Measurements from ENCODE around the gene ACTRT2.

The ACTRT2 gene

DNA sequence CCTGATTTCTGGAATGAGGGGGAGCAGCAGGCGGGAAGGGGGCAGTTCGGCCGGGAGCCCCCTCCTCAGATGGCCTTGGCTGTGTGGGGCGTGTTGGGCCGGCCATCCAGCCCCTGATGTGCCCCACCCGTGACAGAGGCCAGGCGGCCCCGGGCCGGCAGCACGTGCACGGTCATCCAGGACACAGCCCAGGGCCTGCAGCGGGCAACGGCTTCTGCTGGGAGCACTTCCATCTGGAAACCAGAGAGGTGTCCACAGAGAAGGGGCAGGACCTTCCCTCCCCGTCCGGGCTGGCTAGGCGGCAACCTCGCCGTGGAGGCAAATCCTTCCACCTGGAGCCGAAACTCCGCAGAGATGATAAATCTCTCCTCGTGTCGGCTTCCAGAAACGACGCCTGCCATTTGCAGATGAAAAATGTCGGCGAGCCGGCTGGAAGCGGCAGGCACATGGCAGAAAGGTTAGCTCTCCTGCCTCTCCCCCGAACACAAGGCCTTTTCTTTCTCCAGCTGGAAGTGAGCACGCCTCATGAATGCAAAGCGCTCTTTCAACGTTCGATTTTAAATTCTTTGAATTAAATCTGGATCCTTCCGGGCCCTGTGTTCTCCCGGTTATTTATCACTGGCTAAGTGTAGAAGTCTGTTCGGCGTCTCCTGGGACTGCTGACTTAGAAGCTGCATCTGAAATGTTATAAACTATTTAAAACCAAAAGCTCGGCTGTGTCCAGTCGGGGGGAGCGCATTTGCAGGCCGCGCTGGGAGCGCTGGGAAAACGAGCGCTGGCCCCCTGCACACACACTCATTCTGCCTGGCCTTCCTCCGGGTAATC is 9.4 kb upstream of the ACTRT2 start:
- no peak for TF ChIP-seq CTCF (IDR thresholded peaks at IDR 0.05; ENCODE audit: extremely low read depth, missing control alignments)
- no peak for DNase-seq (ENCODE audit: low spot score)

DNA sequence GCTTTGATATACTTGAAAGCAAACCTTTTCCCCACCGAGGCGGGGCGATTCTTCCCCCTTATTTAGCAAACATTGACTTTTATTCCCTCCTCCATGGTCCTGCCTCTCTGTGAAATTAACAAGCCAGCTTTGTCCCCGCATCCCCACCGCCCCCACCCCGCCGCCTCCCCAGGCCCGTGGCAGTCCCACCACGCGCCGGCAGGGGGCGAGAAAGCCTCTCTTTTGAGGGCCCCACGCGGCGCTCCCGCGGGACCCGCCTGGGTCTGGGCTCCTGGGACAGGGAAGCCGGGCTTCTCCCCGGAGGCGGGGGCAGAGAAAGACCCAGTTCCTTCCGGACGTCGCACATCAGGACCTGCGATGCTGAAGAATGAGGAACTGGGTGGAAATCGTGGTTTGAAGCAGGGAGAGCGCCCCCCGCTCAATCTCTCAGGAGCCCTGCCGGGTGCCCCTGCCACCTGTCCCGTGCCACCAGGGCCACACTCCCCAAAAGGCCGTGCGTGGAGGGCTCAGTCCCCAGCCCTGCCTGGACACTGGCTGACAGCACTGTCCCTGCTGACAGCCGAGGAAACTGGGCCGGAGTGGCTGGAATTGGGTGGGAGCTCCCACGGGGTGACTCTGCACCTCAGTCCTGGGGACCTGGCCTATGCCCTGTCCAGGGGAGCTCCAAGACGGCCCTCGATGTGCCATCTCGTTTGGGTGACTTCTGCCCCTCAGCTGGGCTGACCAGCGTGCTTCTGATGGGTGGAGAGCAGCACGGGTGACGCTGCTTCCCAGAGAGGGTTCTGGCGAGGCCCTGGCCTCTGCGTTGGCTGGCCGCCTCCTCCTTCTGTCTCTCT is 8.6 kb upstream of the ACTRT2 start:
- DNase-seq (ENCODE audit: low spot score): peak; percentile 70
- peak; percentile 16 for TF ChIP-seq CTCF (IDR thresholded peaks at IDR 0.05; ENCODE audit: extremely low read depth, missing control alignments)

DNA sequence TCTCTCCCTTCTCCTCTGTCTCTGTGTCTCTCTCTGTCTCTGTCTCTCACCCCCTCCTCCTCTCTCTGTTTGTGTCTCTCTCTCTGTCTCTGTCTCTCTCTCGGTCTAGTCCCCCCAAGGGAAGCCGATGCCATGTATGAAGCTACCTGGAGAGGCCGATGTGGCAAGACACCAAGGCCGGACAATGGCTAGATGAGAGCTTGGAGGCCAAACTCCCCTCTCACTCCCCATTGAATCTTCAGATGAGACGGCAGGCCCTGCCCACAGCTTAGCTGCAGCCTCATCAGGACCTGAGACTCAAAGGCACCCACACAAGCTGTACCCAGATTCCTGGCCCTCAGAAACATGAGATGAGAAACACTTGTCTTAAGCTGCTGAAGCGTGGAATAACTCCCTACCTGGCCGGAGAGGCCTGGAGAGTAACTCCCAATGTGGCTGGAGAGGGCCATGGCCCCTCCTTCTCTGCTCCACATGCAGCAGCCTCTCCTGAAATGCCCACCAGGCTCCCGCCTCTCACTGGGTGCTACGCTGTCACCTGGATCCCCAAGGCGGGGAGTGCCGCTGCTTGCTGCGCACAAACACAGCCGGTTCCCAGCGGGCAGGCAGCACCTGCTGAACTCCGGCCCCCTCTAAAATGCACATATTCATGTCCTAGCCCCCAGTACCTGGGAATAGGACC is 7.8 kb upstream of the ACTRT2 start:
- TF ChIP-seq CTCF (IDR thresholded peaks at IDR 0.05; ENCODE audit: extremely low read depth, missing control alignments): no peak
- no peak for DNase-seq (ENCODE audit: low spot score)

DNA sequence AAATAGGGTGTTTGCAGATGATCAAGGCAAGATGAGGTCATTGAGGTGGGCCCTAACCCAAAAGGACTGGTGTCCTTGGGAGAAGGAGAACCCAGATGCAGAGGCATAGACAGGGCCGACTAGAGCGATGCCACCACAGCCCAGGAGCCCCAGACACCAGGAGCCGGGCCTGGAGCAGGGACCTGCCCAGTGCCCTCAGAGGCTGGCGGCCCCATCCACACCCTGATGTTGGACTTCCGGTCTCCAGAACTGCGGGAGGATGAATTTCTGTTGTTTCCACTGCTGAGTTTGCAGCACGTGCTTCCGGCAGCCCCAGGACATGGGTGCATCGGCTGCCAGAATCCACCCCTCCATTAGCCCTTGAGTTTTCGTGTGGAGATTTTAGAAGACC is 7.2 kb upstream of the ACTRT2 start:
- DNase-seq (ENCODE audit: low spot score): no peak
- TF ChIP-seq CTCF (IDR thresholded peaks at IDR 0.05; ENCODE audit: extremely low read depth, missing control alignments): no peak

DNA sequence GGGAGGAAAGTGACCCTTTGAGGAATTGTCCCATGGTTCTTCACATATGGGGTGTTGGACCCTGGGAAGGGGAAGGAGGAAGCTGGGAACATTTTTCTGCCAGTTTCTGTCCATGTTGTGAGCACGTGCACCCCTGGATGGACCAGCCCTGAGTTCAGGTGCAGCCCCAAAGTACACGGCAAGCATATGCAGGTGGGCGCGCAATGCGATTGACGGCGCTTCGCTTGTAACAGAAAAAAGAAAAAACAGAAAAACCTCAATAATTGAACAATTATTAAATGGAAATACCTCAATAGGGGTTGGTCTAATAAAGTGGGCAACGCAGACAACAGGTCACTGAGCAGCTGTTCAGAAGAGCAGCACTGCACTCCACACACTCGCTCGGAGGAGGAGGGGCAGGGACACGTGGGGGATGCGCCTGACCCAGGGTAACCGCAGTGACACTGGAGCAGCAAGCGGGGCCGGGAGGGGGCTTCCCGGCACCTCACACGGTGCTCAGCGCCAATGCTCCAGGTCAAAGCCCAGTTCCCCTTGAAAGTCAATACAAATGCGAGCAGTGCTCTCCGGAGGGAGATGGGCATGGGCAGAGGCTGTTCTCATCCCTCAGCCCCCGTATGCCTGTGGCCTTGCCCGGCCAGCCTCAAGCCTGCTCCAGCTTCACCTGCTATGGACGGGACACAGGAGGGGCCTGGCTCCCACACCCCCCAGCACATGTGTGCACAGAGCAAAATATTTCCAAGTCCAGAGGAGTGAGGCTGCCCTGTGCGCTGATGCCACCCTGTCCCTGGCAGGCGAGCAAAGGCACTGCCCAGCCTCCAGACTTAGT is 6.6 kb upstream of the ACTRT2 start:
- no peak for DNase-seq (ENCODE audit: low spot score)
- TF ChIP-seq CTCF (IDR thresholded peaks at IDR 0.05; ENCODE audit: extremely low read depth, missing control alignments): no peak

DNA sequence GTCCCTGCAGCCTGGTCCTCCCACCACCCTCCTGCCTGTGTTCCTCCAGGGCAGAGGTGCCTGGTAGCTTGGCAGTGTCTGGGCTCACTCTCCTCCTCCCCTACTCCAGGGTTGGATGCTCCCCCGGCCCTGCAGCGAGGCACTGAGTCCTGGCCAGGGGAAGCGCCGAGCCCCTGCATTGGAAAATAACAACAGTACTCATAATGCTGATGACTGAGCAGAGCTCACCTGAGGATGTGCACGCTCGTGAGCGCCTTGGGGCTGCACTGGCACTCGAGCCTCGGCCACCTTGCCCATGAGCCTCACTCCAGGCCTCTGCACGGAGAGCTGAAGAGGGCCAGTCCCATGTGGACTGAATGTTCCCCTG is 6.0 kb upstream of the ACTRT2 start:
- no peak for TF ChIP-seq CTCF (IDR thresholded peaks at IDR 0.05; ENCODE audit: extremely low read depth, missing control alignments)
- DNase-seq (ENCODE audit: low spot score): no peak

All from GM20000 (cell line).